HUDEP-2 (cell line): Measurements from ENCODE around the gene TOM1.
A peak's percentile ranks its signal among the peaks of the same experiment; 100 is the strongest.

Experiments used
- DNase-seq, 76 experiments: peaks; one replicate each; lab custom pipeline; 2025; ENCODE audit not compliant: unreplicated experiment in 76 of 76; lab: John Stamatoyannopoulos, UW

Gene TOM1

GRCh38 chr22:35322126-35322525 lies 22.4 kb downstream of the TOM1 start:
- DNase-seq = no peak

- DNase-seq = no peak
These were observed 23.2 kb downstream of the TOM1 start for GRCh38 chr22:35322893-35323292.

DNA sequence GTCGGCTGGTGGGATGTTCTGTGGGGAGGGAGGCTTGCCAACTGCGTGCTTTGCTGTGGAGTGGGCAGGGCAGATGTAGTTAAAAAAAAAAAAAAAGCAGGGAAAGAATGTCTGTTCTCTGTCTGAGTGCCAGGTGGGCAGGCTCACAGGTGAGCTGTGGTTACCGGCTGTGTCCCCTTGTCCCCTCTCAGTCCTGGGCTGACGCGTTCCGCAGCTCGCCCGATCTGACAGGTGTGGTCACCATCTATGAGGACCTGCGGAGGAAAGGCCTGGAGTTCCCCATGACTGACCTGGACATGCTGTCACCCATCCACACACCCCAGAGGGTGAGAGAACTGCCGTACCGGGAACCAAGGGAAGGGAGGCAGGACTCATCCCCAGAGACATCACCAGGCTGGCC lies 23.6 kb downstream of the TOM1 start:
- no peak for DNase-seq

- no peak for DNase-seq
These were observed 24.4 kb downstream of the TOM1 start for GRCh38 chr22:35324067-35324466.

- no peak for DNase-seq
These were observed 25.1 kb downstream of the TOM1 start for GRCh38 chr22:35324762-35325161.

- no peak for DNase-seq
These were observed 25.5 kb downstream of the TOM1 start for GRCh38 chr22:35325209-35325608.

- no peak for DNase-seq
These were observed 27.3 kb downstream of the TOM1 start for GRCh38 chr22:35326854-35327562.

DNA sequence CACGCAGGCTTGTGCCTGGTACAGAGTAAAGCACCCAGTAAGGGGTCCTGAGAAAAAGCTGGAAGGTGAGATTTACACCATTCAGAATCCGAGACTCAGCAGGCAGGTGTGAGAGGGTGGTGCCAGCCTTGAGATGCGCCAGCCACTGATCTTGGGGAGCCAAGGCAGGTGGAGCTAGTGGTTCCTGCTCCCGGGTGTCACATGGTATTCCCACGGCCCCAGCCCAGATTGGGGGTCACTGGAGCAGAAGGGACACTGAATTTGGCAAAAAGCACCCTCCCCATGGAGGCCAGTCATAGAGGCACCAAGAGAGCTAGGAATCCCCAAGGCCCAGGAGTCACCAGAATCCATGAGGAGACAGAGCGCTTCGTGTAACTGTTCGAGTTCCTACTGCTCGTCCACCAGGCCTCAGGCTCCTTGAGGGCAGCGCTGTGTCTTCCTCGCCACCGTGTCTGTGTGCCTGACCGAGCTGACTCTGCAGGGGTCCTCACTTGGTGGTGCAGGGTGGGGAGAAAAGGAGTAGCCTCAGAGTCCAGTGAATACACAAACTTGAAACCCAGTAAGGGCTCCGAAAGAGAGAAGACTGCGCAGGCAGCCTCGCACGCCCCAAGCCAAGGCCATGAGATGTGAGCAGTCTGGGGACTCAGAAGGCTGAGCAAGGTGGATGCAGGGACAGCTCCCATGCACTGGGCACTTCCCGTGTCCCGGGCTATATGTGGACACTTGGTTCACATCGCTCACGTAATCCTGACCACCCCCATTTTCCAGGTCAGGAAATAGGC lies 28.2 kb downstream of the TOM1 start:
- DNase-seq = no peak

DNA sequence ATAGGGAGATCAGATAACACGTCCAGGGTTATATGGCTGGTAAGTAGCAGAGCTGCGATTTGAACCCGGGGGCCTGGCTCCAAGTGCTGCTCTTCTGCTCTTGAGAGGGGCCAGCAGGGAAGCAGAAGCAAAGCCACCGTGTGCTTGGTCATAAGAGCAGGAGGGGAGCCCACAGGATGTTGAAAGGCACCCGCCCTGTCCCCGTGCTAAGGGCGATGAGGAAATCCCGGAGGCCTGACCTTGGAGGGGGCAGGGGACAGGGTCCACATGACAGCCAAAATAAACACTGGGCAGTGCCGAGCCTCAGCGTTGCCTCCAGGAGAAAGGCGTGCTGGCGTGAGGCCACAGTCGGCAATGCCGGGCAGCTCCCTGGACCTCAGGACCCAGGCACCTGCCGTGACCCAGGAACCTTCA lies 28.8 kb downstream of the TOM1 start:
- DNase-seq = no peak

DNA sequence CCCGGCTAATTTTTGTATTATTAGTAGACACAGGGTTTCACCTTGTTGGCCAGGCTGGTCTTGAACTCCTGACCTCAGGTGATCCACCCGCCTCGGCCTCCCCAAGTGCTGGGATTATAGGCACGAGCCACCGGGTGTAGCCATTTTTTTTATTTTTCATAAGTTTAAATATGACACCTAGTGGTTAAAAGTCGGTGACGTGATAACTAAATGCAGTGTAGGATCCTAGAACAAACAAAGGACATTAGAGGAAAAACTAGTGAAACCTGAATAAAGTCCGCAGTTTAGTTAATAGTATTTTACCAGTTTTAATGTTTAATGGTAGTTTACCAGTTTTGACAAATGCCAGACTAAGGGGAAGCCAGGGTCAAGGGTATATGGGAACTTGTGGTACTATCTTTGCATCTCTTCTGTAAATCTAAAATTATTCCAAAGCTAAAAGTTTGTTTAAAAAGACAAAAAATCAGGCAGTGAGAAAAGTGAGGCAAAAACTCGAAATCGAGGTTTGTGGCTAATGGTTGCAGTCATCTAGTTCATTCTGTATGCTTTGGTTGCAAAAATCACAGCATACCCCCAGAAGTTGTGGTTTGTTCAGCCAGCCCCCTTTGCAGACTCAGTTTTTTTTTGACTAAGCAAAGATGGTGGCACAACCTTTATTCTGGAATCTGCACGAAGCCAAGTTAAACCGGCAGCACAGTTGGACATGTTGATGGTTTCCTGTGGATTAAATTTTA lies 29.6 kb downstream of the TOM1 start:
- DNase-seq = no peak

DNA sequence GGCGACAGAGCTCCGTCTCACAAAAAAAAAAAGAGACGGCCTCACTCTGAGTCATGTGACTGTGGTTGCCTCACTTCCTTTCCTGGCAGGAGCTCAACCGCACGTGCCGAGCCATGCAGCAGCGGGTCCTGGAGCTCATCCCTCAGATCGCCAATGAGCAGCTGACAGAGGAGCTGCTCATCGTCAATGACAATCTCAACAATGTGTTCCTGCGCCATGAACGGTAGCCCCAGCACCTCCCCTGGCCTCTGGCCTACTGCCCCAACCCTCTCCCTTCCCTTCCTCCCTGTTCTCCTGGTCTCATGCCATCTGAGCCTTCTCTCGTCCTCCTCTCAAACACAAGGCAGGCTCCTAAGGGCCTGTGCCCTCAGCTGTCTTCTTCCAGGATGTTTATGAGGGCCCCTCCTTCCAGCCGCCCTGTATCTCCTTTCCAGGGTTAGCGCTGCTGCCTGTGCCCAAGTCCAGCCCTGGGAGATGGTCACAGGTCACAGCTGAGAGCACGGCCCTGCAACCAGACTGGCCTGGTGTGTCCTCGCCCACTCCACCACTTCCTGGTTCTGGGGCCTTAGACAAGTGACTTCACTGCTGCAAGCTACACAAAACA lies 30.7 kb downstream of the TOM1 start:
- peak in 73 of 76 experiments; percentile 11 to 84 (median 70) for DNase-seq

GRCh38 chr22:35332278-35332677 lies 32.6 kb downstream of the TOM1 start:
- no peak for DNase-seq

DNA sequence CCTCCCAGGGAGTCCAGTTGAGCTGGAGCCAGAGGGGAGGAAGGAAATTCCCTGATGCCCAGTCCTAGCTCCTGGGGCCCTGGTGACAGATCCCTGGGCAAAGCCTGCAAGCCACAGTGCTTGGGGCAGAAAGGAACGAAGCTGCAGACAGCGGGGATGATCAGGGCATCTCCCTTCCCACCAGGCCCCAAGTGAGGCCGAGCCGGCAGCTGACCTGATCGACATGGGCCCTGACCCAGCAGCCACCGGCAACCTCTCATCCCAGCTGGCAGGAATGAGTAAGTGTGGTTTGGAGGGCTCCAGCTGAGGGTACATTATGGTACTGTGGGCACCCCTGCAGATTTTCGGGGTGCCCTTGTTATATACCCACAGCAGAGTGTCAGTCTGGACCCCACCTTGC lies 33.5 kb downstream of the TOM1 start:
- no peak for DNase-seq

DNA sequence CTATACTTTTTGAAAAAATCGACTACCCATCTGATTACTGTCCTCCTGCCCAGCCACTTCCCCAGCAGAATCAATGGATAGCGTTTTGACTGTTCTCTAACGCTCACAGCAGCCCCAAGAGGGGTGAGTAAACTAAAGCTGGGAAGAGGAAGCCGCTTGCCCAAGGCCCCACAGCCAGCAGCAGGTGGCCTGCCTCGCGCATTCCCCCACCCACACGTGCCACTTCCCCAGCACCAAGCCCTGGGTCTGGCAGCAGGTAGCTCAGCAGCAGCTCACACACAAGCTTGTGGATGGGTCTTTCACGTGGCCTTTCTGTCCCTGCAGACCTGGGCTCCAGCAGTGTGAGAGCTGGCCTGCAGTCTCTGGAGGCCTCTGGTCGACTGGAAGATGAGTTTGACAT lies 34.3 kb downstream of the TOM1 start:
- DNase-seq = no peak

DNA sequence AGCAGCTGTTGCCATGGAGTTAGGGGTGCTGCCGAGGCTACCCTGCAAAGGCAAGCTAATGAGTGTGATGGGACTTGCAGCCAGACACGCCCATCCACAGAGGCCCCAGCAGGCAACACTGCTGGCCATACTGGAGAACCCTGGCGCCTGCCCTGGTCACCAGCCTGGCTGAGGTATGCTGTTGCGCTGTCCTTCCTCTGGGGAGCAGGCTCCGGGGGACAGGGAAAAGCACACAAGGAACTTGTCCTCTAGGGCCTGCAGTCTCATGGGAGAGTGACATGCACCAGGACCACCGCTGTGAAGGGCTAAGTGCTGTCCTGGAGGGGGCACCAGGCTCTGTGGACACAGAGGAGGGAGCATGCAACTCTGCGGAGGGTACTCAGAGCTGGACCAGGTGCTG lies 35.8 kb downstream of the TOM1 start:
- no peak for DNase-seq

GRCh38 chr22:35335936-35336781 lies 36.5 kb downstream of the TOM1 start:
- peak in 51 of 76 experiments; percentile 7 to 76 (median 26) for DNase-seq

DNA sequence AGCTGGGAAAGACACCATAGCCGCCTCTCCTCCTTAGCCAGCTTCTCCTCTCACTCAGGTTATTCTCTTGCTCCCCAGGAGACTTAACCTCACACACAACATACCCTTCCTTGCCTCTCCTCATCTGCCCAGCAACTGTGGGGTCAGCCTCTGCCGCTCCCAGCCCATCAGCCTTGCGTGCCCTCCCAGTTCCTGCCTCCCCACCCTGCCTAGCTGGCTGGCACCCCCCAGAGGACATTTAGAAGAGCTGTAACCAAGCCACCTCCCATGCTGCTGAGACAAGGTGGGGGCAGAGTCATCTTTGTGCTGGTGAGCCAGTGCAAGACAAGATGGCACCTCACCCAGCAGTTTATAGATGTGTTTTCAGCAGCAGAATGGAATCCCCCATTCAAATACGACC lies 38.2 kb downstream of the TOM1 start:
- DNase-seq = peak in 3 of 76 experiments; percentile 4 to 14 (median 8)

GRCh38 chr22:35341090-35341874 lies 41.6 kb downstream of the TOM1 start:
- DNase-seq = no peak

GRCh38 chr22:35342390-35342789 lies 42.7 kb downstream of the TOM1 start:
- no peak for DNase-seq
